Activated CD8-positive, alpha-beta memory T cell treated with anti-CD3 and anti-CD28 coated beads for 48 hours (primary cell): ENCODE measurements around the gene PLLP.
"Not testable (repeated sequence)": the region's sequence is repeated elsewhere in the genome, so short reads cannot be mapped to it uniquely, and the experiment has no call there.

Source experiments
- DNase-seq, 3 experiments: peaks; one replicate each; pipeline ENCODE4 v3.0.0-alpha.2; 2020; ENCODE audit warnings: low read depth in 2 of 3, low spot score in 2 of 3

PLLP gene

GRCh38 chr16:57273826-57274225 lies 10.6 kb downstream of the PLLP start:
- DNase-seq = no peak

GRCh38 chr16:57273359-57273758 lies 11.1 kb downstream of the PLLP start:
- DNase-seq = no peak

GRCh38 chr16:57271867-57272495 lies 12.5 kb downstream of the PLLP start:
- DNase-seq = no peak

- no peak for DNase-seq
Measured at GRCh38 chr16:57271063-57271345, 13.5 kb downstream of the PLLP start.

- DNase-seq = no peak
Measured at GRCh38 chr16:57270221-57271062, 14.0 kb downstream of the PLLP start.

GRCh38 chr16:57268804-57269800 lies 15.4 kb downstream of the PLLP start:
- no peak for DNase-seq

- not testable (repeated sequence) for DNase-seq
Measured at GRCh38 chr16:57267343-57267742, 17.1 kb downstream of the PLLP start.

GRCh38 chr16:57266531-57267260 lies 17.8 kb downstream of the PLLP start:
- DNase-seq = no peak

- DNase-seq = no peak
Measured at GRCh38 chr16:57265850-57266530, 18.5 kb downstream of the PLLP start.

- DNase-seq = no peak
Measured at GRCh38 chr16:57264950-57265371, 19.5 kb downstream of the PLLP start.

GRCh38 chr16:57264381-57264780 lies 20.1 kb downstream of the PLLP start:
- no peak for DNase-seq

- DNase-seq = no peak
Measured at GRCh38 chr16:57263541-57264351, 20.7 kb downstream of the PLLP start.

- DNase-seq = no peak
Measured at GRCh38 chr16:57262841-57263540, 21.5 kb downstream of the PLLP start.

- no peak for DNase-seq
Measured at GRCh38 chr16:57261806-57262205, 22.7 kb downstream of the PLLP start.

GRCh38 chr16:57260294-57260929 lies 24.1 kb downstream of the PLLP start:
- no peak for DNase-seq

GRCh38 chr16:57258910-57259475 lies 25.5 kb downstream of the PLLP start:
- no peak for DNase-seq

- no peak for DNase-seq
Measured at GRCh38 chr16:57258226-57258909, 26.1 kb downstream of the PLLP start.
